Progenitor cell of endocrine pancreas (in vitro differentiated cells): ENCODE measurements around the gene FUT9. TPM values are rescaled to one million over a fixed set of nuclear protein-coding genes. Genes with fewer than 3 reads are reported as not detected.
A peak's percentile ranks its signal among the peaks of the same experiment; 100 is the strongest.

ENCODE experiments used
- DNase-seq: peaks from one replicate; pipeline ENCODE4 v3.0.0; 2021; ENCODE audit warnings: low spot score; ENCODE audit not compliant: unreplicated experiment
- H3K27ac Mint-ChIP-seq: 2 replicates; pipeline ENCODE4 v1.8.0; 2021; ENCODE audit warnings: mild to moderate bottlenecking, moderate library complexity, mixed read lengths
- H3K27me3 Mint-ChIP-seq: 2 replicates; pipeline ENCODE4 v1.8.0; 2021; ENCODE audit warnings: mixed read lengths
- H3K36me3 Mint-ChIP-seq: 2 replicates; pipeline ENCODE4 v1.8.0; 2022; ENCODE audit warnings: mixed read lengths; ENCODE audit not compliant: insufficient read depth
- H3K4me1 Mint-ChIP-seq: 2 replicates; pipeline ENCODE4 v1.8.0; 2021; ENCODE audit warnings: low read depth, mixed read lengths
- H3K4me3 Mint-ChIP-seq: 2 replicates; pipeline ENCODE4 v1.8.0; 2021; ENCODE audit warnings: low read depth, mild to moderate bottlenecking, moderate library complexity, mixed read lengths
- H3K9me3 Mint-ChIP-seq: 2 replicates; pipeline ENCODE4 v1.8.0; 2021; ENCODE audit warnings: low read depth, mixed read lengths
- CTCF ChIP-seq: fragments of 200-600 bp; sonication (generic); IDR thresholded peaks from one replicate; pipeline ENCODE4 v1.5.0; 2021; ENCODE audit warnings: antibody characterized with exemption, mild to moderate bottlenecking; ENCODE audit not compliant: unreplicated experiment
- total RNA-seq: library from RNA; stranded (reverse); gene quantifications from 2 replicates; pipeline ENCODE4 v1.2.1, GENCODE V29; 2021

Gene FUT9
- total RNA-seq, 1 donor from 2014 or later = 1.5 TPM

DNA sequence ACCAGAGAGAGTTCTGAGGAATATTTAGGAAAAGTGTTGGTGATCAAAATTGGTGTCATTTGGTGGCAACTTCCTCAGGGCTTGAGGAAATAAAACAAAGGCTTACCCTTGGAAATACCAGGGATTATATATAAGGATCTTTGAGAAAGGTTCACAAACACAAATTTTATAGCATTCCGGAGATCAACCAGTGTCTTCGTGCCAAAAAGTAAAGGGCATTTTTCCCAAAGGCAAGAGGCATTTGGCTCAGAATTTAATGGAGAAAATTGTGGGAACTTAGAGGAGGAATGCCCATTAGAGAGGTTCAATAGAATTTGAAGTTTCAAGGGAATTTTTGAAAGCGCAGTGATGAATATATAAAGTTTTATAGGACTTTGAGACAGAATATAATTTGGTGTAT lies 179.5 kb downstream of the FUT9 start:
- Mint-ChIP-seq H3K9me3 (peaks cover 10% of the 10 kb centered on the region), H3K36me3 (no peaks in the 10 kb centered on the region), H3K4me1 (peaks cover 8% of the 10 kb centered on the region), H3K27me3 (no peaks in the 10 kb centered on the region), H3K4me3 (no peak overlapping the region), H3K27ac (no peak overlapping the region)
- TF ChIP-seq CTCF = no peak
- DNase-seq = no peak

DNA sequence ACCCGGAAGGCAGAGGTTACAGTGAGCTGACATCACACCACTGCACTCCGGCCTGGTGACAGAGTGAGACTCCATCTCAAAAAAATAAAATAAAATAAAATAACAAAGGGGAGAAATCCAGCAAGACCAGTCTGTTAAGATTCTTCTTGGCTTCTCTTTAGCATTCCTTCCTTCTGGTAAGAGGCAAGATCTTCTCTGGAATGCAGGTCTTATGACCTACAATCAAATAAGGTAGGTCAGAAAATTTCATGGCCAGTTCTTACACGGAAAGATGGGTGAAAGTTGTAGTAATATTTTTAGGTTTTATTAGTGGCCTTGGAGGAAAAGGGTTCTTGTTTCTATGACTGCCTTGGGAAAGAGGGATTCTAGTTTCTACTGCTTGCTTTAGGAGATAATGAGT lies 180.9 kb downstream of the FUT9 start:
- peaks cover 8% of the 10 kb centered on the region for H3K4me1 Mint-ChIP-seq
- no peak overlapping the region for H3K4me3 Mint-ChIP-seq
- H3K27ac Mint-ChIP-seq = peak overlapping the region; percentile 15
- DNase-seq = no peak
- no peak for TF ChIP-seq CTCF
- no peaks in the 10 kb centered on the region for H3K27me3 Mint-ChIP-seq
- H3K36me3 Mint-ChIP-seq = no peaks in the 10 kb centered on the region
- peaks cover 7% of the 10 kb centered on the region for H3K9me3 Mint-ChIP-seq

DNA sequence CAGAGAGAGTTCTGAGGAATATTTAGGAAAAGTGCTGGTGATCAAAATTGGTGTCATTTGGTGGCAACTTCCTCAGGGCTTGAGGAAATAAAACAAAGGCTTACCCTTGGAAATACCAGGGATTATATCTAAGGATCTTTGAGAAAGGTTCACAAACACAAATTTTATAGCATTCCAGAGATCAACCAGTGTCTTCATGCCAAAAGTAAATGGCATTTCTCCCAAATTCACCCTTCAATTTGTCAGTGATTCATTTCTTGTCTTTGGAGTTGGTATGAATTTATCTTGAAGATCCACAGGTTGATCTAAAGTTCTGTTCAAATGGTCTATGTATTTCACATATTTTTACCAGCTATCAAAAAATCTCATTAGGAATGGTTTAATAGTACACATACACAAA lies 181.5 kb downstream of the FUT9 start:
- no peaks in the 10 kb centered on the region for H3K27me3 Mint-ChIP-seq
- DNase-seq = no peak
- H3K36me3 Mint-ChIP-seq = no peaks in the 10 kb centered on the region
- H3K27ac Mint-ChIP-seq = no peak overlapping the region
- peaks cover 4% of the 10 kb centered on the region for H3K9me3 Mint-ChIP-seq
- H3K4me3 Mint-ChIP-seq = no peak overlapping the region
- TF ChIP-seq CTCF = no peak
- H3K4me1 Mint-ChIP-seq = peaks cover 8% of the 10 kb centered on the region

DNA sequence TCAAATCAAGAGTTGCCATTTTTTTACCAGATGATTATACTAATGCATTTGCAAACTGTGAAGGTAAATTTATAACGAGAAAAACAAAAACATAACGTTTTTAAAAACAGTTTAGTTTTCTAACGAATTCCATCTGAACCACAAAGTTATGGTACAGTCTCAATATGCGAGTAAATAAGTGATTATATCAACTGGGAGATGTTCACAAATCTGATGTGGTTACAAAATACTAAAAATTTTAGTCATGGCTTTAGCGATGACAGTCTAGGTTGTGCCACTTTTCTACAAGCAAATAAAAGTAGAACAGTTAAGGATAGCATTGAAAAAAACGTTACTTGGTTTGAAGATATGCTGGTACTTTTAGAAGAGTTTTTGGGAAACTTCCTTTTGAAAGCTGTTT lies 186.8 kb downstream of the FUT9 start:
- H3K36me3 Mint-ChIP-seq = no peaks in the 10 kb centered on the region
- no peak overlapping the region for H3K27ac Mint-ChIP-seq
- H3K9me3 Mint-ChIP-seq = no peaks in the 10 kb centered on the region
- H3K4me1 Mint-ChIP-seq = peaks cover 5% of the 10 kb centered on the region
- H3K4me3 Mint-ChIP-seq = no peak overlapping the region
- no peak for DNase-seq
- no peak for TF ChIP-seq CTCF
- H3K27me3 Mint-ChIP-seq = no peaks in the 10 kb centered on the region

GRCh38 chr6:96211341-96211740 lies 195.6 kb downstream of the FUT9 start:
- Mint-ChIP-seq H3K9me3 (no peaks in the 10 kb centered on the region), H3K27me3 (no peaks in the 10 kb centered on the region), H3K36me3 (no peaks in the 10 kb centered on the region), H3K27ac (no peak overlapping the region), H3K4me3 (no peak overlapping the region), H3K4me1 (peaks cover 26% of the 10 kb centered on the region)
- TF ChIP-seq CTCF = no peak
- DNase-seq = no peak
